ENCODE data around the gene PKD1.
A peak's percentile ranks its signal among the peaks of the same experiment; 100 is the strongest.

PKD1 gene

GRCh38 chr16:2135770-2136490 is at the start of gene PKD1:
Gene PKD1 (minus strand): TSS chr16:2135898. CDS start chr16:2135689, 209 bp downstream.
- DNase-seq = peak; percentile 77

- DNase-seq = no peak
These were observed 49.3 kb upstream of the PKD1 start for GRCh38 chr16:2184962-2185361.

- no peak for DNase-seq
These were observed 48.6 kb upstream of the PKD1 start for GRCh38 chr16:2184346-2184745.

- DNase-seq = no peak
These were observed 48.0 kb upstream of the PKD1 start for GRCh38 chr16:2183671-2184070.

GRCh38 chr16:2181952-2182351 is 46.3 kb upstream of the PKD1 start:
- no peak for DNase-seq

- no peak for DNase-seq
These were observed 45.5 kb upstream of the PKD1 start for GRCh38 chr16:2180962-2181923.

- DNase-seq = no peak
These were observed 44.8 kb upstream of the PKD1 start for GRCh38 chr16:2180461-2180860.

- no peak for DNase-seq
These were observed 43.9 kb upstream of the PKD1 start for GRCh38 chr16:2179576-2179975.

GRCh38 chr16:2179107-2179501 is 43.4 kb upstream of the PKD1 start:
- no peak for DNase-seq

GRCh38 chr16:2178321-2179106 is 42.8 kb upstream of the PKD1 start:
- DNase-seq = no peak

- no peak for DNase-seq
These were observed 41.9 kb upstream of the PKD1 start for GRCh38 chr16:2177561-2177960.

GRCh38 chr16:2177101-2177500 is 41.4 kb upstream of the PKD1 start:
- DNase-seq = no peak

- DNase-seq = no peak
These were observed 40.3 kb upstream of the PKD1 start for GRCh38 chr16:2176047-2176446.

- no peak for DNase-seq
These were observed 39.8 kb upstream of the PKD1 start for GRCh38 chr16:2175454-2175853.

GRCh38 chr16:2174396-2175131 is 38.9 kb upstream of the PKD1 start:
- DNase-seq = no peak

GRCh38 chr16:2173916-2174315 is 38.2 kb upstream of the PKD1 start:
- DNase-seq = no peak

- no peak for DNase-seq
These were observed 37.7 kb upstream of the PKD1 start for GRCh38 chr16:2173366-2173765.

- DNase-seq = no peak
These were observed 37.1 kb upstream of the PKD1 start for GRCh38 chr16:2172688-2173335.

GRCh38 chr16:2171601-2172178 is 36.0 kb upstream of the PKD1 start:
- no peak for DNase-seq

- no peak for DNase-seq
These were observed 35.1 kb upstream of the PKD1 start for GRCh38 chr16:2170587-2171435.

GRCh38 chr16:2170080-2170479 is 34.4 kb upstream of the PKD1 start:
- DNase-seq = no peak
